Left ventricle myocardium inferior (tissue), 1 donor: ENCODE results near the gene SH3PXD2A. TPM values are rescaled to one million over a fixed set of nuclear protein-coding genes. Genes with fewer than 3 reads are reported as not detected.

Source experiments
- DNase-seq: peaks from one replicate; pipeline ENCODE4 v3.0.0-alpha.2; 2020
- H3K27ac ChIP-seq: fragments of 200-600 bp; replicated peaks from 2 replicates; pipeline ENCODE4 v1.8.0; 2021
- H3K27me3 ChIP-seq: fragments of 200-600 bp; 2 replicates; pipeline ENCODE4 v1.8.0; 2021; ENCODE audit warnings: low read depth
- H3K36me3 ChIP-seq: fragments of 200-600 bp; 2 replicates; pipeline ENCODE4 v1.8.0; 2021
- H3K4me1 ChIP-seq: fragments of 200-600 bp; 2 replicates; pipeline ENCODE4 v1.8.0; 2021
- H3K4me3 ChIP-seq: fragments of 200-600 bp; 2 replicates; pipeline ENCODE4 v1.8.0; 2021; ENCODE audit warnings: mild to moderate bottlenecking, moderate library complexity
- H3K9me3 ChIP-seq: fragments of 200-600 bp; replicated peaks from 2 replicates; pipeline ENCODE4 v1.8.0; 2021
- intact Hi-C: fragments of 100-400 bp; cut with micrococcal nuclease; formaldehyde crosslinking; loops from one replicate; pipeline ENCODE4 v1.11.0; 2022
- long read RNA-seq: library from polyadenylated mRNA; unstranded; transcript quantifications from one replicate; pipeline ENCODE4 v2.0.0, GENCODE V29; 2021
- total RNA-seq: library from RNA; stranded (reverse); fragmentation: NEBNext Ultra II Directional; extraction: Animal tissue kit (Norgen Biotek cat#: 25700); gene quantifications from one replicate; pipeline ENCODE4 v1.2.1, GENCODE V29; 2021
- TF ChIP-seq, protein P1 (sequence below): fragments of 200-600 bp; IDR thresholded peaks from 2 replicates; pipeline ENCODE4 v1.8.0; 2021; ENCODE audit warnings: antibody characterized with exemption, mild to moderate bottlenecking, borderline replicate concordance
- donor health status: DM: no; HTN: yes; CAD: no; lungs with severe emphysema.

The SH3PXD2A gene
- 34.4 TPM for total RNA-seq
- long read RNA-seq, partial matches to known transcripts: 0 of 43 reads
- long read RNA-seq, other reads (novel, unspliced or antisense): 43 of 43 reads

DNA sequence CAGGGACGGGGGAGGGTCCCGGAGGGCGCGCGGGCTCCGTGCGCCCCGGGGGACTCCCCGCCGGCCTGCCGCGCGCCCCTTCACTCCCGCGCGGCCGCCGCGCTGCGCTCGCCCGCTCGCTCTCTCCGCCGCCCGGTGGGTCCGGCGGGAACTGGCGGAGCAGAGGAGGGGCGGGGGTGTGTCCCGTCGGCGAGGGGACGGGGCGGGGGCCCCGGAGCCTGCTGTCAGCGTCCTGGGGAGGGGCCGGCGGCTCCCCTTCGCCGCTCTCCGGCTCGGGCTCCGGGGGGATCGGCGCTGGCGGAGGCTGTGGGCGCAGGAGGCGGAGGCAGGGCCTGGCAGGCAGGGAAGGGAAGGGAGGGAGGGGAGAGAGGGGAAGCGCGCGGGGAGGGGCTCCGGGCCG lies at the start of gene SH3PXD2A:
SH3PXD2A (minus strand) TSS at position 153 of the 400 bp plus-strand sequence. CDS start 310 bp downstream, outside the sequence.
- intact Hi-C loops: no loop called here

DNA sequence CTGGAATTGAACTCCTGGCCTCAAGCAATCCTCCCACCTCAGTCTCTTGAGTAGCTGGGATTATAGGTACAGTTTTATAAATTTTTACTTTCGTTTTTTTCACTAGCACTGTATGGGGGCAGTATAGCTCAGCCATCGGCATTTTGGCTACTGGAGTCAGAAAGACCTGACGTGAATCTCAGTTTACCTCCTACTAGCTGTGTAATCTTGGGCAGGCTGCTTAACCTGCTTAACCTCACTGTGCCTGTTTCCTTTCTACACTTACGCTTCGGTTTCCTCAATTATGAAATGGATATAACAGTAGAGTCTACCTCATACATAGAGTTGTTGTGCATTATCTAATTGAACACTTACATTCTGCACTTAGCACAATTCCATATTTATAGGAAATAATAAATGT lies 45.9 kb upstream of the SH3PXD2A start:
- no peaks in the 10 kb centered on the region for H3K9me3 ChIP-seq
- H3K4me3 ChIP-seq: no peak overlapping the region
- H3K4me1 ChIP-seq: peaks cover 30% of the 10 kb centered on the region
- no peak overlapping the region for H3K27ac ChIP-seq
- no peaks in the 10 kb centered on the region for H3K27me3 ChIP-seq
- intact Hi-C loops: no loop called here
- TF ChIP-seq, protein P1, sequence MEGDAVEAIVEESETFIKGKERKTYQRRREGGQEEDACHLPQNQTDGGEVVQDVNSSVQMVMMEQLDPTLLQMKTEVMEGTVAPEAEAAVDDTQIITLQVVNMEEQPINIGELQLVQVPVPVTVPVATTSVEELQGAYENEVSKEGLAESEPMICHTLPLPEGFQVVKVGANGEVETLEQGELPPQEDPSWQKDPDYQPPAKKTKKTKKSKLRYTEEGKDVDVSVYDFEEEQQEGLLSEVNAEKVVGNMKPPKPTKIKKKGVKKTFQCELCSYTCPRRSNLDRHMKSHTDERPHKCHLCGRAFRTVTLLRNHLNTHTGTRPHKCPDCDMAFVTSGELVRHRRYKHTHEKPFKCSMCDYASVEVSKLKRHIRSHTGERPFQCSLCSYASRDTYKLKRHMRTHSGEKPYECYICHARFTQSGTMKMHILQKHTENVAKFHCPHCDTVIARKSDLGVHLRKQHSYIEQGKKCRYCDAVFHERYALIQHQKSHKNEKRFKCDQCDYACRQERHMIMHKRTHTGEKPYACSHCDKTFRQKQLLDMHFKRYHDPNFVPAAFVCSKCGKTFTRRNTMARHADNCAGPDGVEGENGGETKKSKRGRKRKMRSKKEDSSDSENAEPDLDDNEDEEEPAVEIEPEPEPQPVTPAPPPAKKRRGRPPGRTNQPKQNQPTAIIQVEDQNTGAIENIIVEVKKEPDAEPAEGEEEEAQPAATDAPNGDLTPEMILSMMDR: no peak
- H3K36me3 ChIP-seq: peaks cover 67% of the 10 kb centered on the region
- DNase-seq: no peak

More for the DNA sequence above, at the start of gene SH3PXD2A:
- peak within 1 kb of the TSS; percentile 87 for H3K27ac ChIP-seq
- H3K36me3 ChIP-seq: no peaks in the 10 kb centered on the region
- no peaks in the 10 kb centered on the region for H3K9me3 ChIP-seq
- TF ChIP-seq, protein P1: peak; percentile 51
- H3K4me3 ChIP-seq: peak within 1 kb of the TSS; percentile 87
- peaks cover 57% of the 10 kb centered on the region for H3K4me1 ChIP-seq
- H3K27me3 ChIP-seq: no peaks in the 10 kb centered on the region
- peak; percentile 46 for DNase-seq

DNA sequence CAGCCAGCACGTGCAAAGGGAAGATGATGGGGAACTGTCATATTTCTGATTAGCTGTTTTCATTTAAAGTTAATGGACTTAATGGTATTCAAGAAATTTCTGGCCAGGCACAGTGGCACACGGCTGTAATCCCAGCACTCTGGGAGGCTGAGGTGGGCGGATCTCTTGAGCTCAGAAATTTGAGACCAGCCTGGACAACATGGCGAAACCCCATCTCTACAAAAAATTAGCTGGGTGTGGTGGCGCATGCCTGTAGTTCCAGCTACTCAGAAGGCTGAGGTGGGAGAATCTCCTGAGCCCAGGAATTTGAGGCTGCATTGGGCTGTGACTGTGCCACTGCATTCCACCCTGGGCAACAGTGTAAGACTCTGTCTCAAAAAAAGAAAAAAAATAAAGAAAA lies 43.9 kb upstream of the SH3PXD2A start:
- Histone ChIP-seq H3K27ac (no peak overlapping the region), H3K9me3 (no peaks in the 10 kb centered on the region), H3K27me3 (no peaks in the 10 kb centered on the region), H3K4me1 (peaks cover 50% of the 10 kb centered on the region), H3K36me3 (peaks cover 59% of the 10 kb centered on the region), H3K4me3 (no peak overlapping the region)
- TF ChIP-seq, protein P1: no peak
- no peak for DNase-seq
- intact Hi-C loops: no loop called here

DNA sequence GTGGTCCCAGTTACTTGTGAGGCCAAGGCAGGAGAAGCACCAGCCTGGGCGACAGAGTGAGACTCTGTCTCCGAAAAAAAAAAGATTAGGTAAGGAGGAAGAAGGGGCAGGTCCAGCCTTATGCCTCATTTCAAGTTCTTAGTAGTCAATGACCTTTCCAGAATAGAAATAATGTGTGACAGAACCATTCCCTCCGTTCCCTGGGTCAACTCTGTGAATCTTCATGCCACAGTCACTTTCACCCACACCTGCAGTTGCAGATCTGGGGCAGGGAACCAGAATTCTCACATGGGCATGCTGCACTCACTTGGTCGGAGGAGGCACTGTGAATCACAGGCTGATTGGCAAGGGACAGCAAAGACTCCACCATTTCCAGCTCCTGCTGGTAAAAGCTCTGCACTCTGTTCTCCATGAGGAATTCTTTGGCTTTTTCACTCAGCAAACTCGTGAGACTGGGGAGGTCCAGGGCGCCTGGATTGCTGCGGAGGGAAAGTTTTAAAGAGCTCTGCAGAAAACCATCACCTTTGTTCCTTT lies 41.9 kb upstream of the SH3PXD2A start:
- DNase-seq: no peak
- TF ChIP-seq, protein P1: no peak
- Histone ChIP-seq H3K4me1 (peaks cover 70% of the 10 kb centered on the region), H3K36me3 (peaks cover 47% of the 10 kb centered on the region), H3K27me3 (no peaks in the 10 kb centered on the region), H3K9me3 (no peaks in the 10 kb centered on the region), H3K4me3 (no peak overlapping the region), H3K27ac (peak overlapping the region; percentile 90)
- intact Hi-C loops: no loop called here

DNA sequence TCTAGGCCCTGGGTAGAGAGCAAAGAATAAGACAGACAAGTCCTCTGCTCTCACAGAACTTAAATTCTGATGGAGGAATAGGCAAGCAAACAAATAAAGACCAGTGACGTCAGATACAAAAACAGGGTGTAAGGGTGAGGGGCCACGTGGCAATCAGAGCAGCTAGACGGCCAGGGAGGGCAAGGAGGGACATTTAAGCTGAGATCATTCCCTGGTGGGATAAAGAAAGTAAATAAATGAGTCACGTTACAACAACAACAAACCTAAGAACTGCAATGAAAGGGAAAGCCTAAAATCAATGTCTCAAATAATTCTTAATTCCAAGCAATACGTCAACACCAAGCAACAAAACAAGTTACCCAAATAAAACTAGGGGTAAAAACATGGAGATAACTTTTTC lies 40.8 kb upstream of the SH3PXD2A start:
- H3K36me3 ChIP-seq: peaks cover 57% of the 10 kb centered on the region
- H3K9me3 ChIP-seq: no peaks in the 10 kb centered on the region
- no peak overlapping the region for H3K4me3 ChIP-seq
- peaks cover 78% of the 10 kb centered on the region for H3K4me1 ChIP-seq
- no peaks in the 10 kb centered on the region for H3K27me3 ChIP-seq
- intact Hi-C loops: no loop called here
- peak overlapping the region; percentile 90 for H3K27ac ChIP-seq
- TF ChIP-seq, protein P1: no peak
- DNase-seq: no peak
